BE2C (cell line): ENCODE data around the gene SLCO1B3.

ENCODE experiments used
- DNase-seq: peaks from one replicate; pipeline ENCODE4 v3.0.0-alpha.2; 2020
- H3K27me3 ChIP-seq: fragments of 250-450 bp; sonication (Bioruptor Pico); 2 replicates; pipeline ENCODE4 v1.5.1; 2020; ENCODE audit warnings: mild to moderate bottlenecking
- H3K36me3 ChIP-seq: fragments of 250-450 bp; sonication (Bioruptor Pico); 2 replicates; pipeline ENCODE4 v1.5.1; 2020; ENCODE audit warnings: mild to moderate bottlenecking
- H3K4me1 ChIP-seq: fragments of 250-450 bp; sonication (Bioruptor Pico); 2 replicates; pipeline ENCODE4 v1.5.1; 2020
- H3K4me3 ChIP-seq: 2 replicates; pipeline ENCODE4 v1.5.1; 2011; ENCODE audit warnings: low read depth, low read length
- H3K9me3 ChIP-seq: fragments of 250-450 bp; sonication (Bioruptor Pico); 2 replicates; pipeline ENCODE4 v1.5.1; 2020
- TF ChIP-seq, protein P1 (sequence below): IDR thresholded peaks from 2 replicates; pipeline ENCODE4 v1.5.1; 2012; ENCODE audit warnings: mild to moderate bottlenecking, low read depth, low read length

The SLCO1B3 gene

DNA sequence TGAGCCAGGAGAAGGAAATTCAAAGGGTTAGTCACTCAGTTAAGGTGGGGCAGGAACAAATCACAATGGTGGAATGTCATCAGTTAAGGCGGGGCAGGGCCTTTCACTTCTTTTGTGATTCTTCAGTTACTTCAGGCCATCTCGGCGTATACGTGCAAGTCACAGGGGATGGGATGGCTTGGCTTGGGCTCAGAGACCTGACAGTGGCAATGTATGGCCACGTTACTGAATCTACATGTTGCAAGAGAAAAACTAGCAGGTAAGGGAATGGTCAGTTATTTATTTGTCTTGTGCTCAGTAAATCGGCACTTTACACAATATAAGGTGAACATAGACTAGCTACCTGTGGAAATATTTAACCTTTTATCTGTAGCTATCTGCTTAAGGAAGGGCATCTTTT lies 11.9 kb downstream of the SLCO1B3 start:
- Histone ChIP-seq H3K4me1 (no peaks in the 10 kb centered on the region), H3K9me3 (no peaks in the 10 kb centered on the region), H3K4me3 (no peak overlapping the region), H3K27me3 (no peaks in the 10 kb centered on the region), H3K36me3 (no peaks in the 10 kb centered on the region)
- no peak for DNase-seq
- TF ChIP-seq, protein P1, sequence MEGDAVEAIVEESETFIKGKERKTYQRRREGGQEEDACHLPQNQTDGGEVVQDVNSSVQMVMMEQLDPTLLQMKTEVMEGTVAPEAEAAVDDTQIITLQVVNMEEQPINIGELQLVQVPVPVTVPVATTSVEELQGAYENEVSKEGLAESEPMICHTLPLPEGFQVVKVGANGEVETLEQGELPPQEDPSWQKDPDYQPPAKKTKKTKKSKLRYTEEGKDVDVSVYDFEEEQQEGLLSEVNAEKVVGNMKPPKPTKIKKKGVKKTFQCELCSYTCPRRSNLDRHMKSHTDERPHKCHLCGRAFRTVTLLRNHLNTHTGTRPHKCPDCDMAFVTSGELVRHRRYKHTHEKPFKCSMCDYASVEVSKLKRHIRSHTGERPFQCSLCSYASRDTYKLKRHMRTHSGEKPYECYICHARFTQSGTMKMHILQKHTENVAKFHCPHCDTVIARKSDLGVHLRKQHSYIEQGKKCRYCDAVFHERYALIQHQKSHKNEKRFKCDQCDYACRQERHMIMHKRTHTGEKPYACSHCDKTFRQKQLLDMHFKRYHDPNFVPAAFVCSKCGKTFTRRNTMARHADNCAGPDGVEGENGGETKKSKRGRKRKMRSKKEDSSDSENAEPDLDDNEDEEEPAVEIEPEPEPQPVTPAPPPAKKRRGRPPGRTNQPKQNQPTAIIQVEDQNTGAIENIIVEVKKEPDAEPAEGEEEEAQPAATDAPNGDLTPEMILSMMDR: no peak

DNA sequence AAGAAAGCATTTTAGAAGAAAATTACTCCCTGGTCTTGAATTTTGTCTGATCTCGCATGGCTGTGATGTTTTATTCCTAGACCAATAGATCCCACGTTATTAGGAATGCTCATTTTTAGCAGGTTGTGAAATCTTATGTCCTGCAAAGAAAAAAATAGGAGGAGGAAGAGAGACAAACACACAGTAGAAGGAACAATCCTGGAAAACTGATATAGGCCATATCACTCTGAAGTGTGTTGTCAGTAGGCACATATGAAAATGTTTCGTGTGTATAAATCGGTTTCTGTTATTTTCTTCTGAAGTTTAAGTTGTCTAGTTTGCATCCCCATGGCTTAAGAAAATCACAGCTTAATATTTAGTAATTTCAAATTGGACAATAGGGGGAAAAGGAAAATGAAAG lies 12.4 kb downstream of the SLCO1B3 start:
- Histone ChIP-seq H3K36me3 (no peaks in the 10 kb centered on the region), H3K9me3 (no peaks in the 10 kb centered on the region), H3K27me3 (no peaks in the 10 kb centered on the region), H3K4me3 (no peak overlapping the region), H3K4me1 (no peaks in the 10 kb centered on the region)
- DNase-seq: no peak
- TF ChIP-seq, protein P1: no peak

DNA sequence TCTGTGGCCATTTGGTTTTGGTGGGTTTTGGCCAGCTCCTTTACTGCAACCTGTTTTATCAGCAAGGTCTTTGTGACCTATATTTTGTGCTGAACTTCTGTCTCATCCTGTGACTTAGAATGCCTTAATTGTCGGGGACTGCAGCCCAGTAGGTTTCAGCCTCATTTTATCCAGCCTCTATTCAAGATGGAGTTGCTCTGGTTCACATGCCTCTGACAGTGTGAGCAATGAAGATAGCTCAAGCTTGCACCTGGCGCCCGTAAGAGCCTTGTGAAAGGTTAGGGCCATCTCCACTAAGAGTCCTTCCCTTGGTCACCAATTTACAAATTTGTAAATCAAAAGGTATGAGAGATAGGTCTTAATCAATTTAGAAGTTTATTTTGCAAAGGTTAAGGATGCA lies 19.4 kb downstream of the SLCO1B3 start:
- H3K4me3 ChIP-seq: no peak overlapping the region
- DNase-seq: no peak
- H3K4me1 ChIP-seq: no peaks in the 10 kb centered on the region
- TF ChIP-seq, protein P1: no peak
- H3K9me3 ChIP-seq: no peaks in the 10 kb centered on the region
- peaks cover 4% of the 10 kb centered on the region; the same call in 1 of the 2 replicates for H3K27me3 ChIP-seq
- no peaks in the 10 kb centered on the region for H3K36me3 ChIP-seq

DNA sequence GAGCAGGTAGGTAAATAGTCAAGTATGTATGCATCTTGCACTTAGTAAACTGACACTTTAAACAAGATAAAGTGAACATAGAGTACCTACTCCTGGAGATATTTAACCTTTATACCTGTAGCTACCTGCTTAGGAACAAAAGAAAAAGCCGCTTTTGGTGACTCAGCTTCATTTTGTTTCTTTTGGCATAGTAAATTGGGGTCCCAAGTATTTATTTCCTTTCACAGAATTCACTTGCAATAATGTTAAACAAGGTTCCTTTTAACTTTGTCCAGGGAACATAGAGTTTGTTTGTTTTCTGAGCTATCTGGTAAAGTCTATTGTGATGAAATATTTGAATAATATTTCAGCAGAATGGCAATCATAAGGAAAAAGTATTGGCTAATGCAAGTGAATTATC lies 20.0 kb downstream of the SLCO1B3 start:
- Histone ChIP-seq H3K4me3 (no peak overlapping the region), H3K27me3 (peaks cover 4% of the 10 kb centered on the region; the same call in 1 of the 2 replicates), H3K4me1 (no peaks in the 10 kb centered on the region), H3K9me3 (no peaks in the 10 kb centered on the region), H3K36me3 (no peaks in the 10 kb centered on the region)
- TF ChIP-seq, protein P1: no peak
- DNase-seq: no peak

DNA sequence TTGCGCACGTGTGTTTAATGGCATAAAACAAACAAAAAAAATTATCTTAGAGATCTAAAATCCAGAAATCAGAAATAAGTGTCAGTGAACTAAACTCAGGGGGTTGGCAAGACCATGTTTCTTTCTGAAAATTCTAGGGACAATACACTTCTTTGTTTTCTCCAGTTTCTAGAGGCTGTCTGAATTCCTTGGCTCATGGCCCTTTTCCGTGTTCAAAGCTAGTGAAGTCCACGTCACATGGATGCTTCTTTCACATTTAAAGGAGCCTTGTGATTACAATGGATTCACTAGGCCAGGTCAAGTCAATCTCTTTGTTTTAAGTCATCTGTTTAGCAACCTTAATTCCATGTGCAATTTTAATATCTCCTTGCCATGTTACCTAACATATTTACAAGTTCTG lies 22.4 kb downstream of the SLCO1B3 start:
- H3K4me1 ChIP-seq: no peaks in the 10 kb centered on the region
- no peaks in the 10 kb centered on the region for H3K9me3 ChIP-seq
- H3K27me3 ChIP-seq: peaks cover 4% of the 10 kb centered on the region; the same call in 1 of the 2 replicates
- no peak overlapping the region for H3K4me3 ChIP-seq
- TF ChIP-seq, protein P1: no peak
- no peak for DNase-seq
- no peaks in the 10 kb centered on the region for H3K36me3 ChIP-seq

DNA sequence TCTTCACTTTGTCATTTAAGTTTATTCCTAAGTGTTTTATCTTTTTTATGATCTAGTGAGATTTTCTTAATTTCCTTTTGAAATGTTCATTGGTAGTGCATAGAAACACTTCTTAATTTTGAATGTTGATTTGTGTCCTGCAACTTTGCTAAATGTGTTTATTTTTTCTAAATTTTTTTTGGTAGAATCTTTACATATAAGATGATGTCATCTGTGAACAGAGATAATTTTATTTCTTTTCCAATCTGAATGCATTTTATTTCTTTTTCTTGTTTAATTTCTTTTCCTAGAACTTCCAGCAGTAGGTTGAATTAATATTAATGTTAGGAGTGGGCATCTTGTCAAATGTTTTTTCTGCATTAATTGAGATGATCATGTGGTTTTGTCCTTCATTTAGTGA lies 42.1 kb downstream of the SLCO1B3 start:
- no peaks in the 10 kb centered on the region for H3K9me3 ChIP-seq
- TF ChIP-seq, protein P1: no peak

More for the DNA sequence above, 42.1 kb downstream of the SLCO1B3 start:
- H3K4me3 ChIP-seq: no peak overlapping the region
- H3K27me3 ChIP-seq: no peaks in the 10 kb centered on the region
- no peaks in the 10 kb centered on the region for H3K36me3 ChIP-seq
- no peaks in the 10 kb centered on the region for H3K4me1 ChIP-seq
- DNase-seq: no peak
